Tibial nerve (tissue), 3 donors: ENCODE data around the gene FDXR.

Source experiments
- POLR2A ChIP-seq, 2 donors: fragments of 450-650 bp; IDR thresholded peaks; one replicate each; pipeline ENCODE4 v1.6.1; 2017; ENCODE audit warnings: antibody characterized with exemption in 2 of 2, mild to moderate bottlenecking in 2 of 2, moderate library complexity in 2 of 2
- TF ChIP-seq, protein P1 (sequence below), 5 experiments: fragments of 200-600 bp in 3 of 5; fragments of 450-650 bp in 2 of 5; sonication (generic) in 3 of 5; IDR thresholded peaks; one replicate each; pipeline ENCODE4 v1.5.1; 2016 to 2019; ENCODE audit warnings: antibody characterized with exemption in 5 of 5, mild to moderate bottlenecking in 3 of 5, moderate library complexity in 2 of 5

- no peak for TF ChIP-seq POLR2A (IDR thresholded peaks at IDR 0.05)
- TF ChIP-seq, protein P1, sequence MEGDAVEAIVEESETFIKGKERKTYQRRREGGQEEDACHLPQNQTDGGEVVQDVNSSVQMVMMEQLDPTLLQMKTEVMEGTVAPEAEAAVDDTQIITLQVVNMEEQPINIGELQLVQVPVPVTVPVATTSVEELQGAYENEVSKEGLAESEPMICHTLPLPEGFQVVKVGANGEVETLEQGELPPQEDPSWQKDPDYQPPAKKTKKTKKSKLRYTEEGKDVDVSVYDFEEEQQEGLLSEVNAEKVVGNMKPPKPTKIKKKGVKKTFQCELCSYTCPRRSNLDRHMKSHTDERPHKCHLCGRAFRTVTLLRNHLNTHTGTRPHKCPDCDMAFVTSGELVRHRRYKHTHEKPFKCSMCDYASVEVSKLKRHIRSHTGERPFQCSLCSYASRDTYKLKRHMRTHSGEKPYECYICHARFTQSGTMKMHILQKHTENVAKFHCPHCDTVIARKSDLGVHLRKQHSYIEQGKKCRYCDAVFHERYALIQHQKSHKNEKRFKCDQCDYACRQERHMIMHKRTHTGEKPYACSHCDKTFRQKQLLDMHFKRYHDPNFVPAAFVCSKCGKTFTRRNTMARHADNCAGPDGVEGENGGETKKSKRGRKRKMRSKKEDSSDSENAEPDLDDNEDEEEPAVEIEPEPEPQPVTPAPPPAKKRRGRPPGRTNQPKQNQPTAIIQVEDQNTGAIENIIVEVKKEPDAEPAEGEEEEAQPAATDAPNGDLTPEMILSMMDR (IDR thresholded peaks at IDR 0.05), result no peak
Measured at GRCh38 chr17:74862919-74863318, 9.9 kb downstream of the FDXR start.
